Activated T-cell treated with anti-CD3 and anti-CD28 coated beads for 1 hour (primary cell): ENCODE results near the gene RNPS1.
"Not testable (repeated sequence)": the region's sequence is repeated elsewhere in the genome, so short reads cannot be mapped to it uniquely, and the experiment has no call there.

Experiments
- DNase-seq: peaks from one replicate; pipeline ENCODE4 v3.0.0-alpha.2; 2020; ENCODE audit warnings: low read depth

RNPS1 gene

DNA sequence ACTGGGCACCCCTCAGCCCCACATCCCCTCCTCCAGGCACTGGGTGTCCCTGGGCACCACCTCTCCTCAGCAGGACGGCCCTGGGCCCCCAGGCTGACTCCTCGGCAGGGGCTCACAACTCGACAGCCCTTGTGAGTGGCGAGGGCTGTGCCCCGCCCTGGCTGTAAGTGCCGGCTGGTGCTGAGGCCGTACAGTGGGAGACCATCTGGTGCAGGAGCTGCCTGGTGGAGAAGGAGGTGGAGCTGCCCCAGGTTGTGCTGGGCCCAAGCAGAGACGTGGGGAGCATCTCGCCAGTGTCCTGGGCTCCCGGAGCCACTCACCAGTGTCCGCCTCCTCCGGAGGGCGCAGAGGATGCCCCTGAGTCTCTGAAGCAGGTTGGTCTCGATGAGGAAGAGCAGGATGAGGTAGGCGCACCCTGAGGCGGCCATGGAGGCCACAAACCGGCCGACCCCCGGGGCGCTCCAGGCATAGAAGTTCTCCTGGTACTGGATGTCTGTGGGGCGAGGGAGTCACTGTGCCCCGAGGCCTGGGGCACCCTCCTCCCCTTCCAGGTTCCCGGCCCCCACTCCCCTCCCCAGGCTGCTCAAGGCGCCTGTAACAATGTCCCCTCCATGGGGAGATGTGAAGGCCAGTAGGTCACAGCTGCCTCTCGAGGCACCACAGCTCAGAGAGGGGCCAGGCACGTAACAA is 15.1 kb upstream of the RNPS1 start:
- DNase-seq = no peak

DNA sequence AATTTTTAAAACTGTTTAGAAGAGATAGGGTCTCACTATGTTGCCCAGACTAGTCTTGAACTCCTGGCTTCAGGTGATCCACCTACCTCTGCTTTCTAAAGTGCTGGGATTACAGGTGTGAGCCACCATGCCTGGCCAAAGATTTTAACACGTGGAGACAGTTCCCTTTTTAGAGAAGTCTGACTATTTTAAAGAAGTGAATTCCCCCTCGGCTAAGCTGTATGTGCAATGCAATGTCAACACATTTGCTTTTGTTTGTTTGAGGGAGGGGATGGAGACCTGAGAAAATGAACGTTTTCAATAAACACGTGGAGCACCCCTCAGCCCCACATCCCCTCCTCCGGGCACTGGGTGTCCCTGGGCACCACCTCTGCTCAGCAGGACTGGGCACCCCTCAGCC is 14.3 kb upstream of the RNPS1 start:
- DNase-seq = no peak

- DNase-seq = no peak
These were observed 13.1 kb upstream of the RNPS1 start for GRCh38 chr16:2280981-2281542.

DNA sequence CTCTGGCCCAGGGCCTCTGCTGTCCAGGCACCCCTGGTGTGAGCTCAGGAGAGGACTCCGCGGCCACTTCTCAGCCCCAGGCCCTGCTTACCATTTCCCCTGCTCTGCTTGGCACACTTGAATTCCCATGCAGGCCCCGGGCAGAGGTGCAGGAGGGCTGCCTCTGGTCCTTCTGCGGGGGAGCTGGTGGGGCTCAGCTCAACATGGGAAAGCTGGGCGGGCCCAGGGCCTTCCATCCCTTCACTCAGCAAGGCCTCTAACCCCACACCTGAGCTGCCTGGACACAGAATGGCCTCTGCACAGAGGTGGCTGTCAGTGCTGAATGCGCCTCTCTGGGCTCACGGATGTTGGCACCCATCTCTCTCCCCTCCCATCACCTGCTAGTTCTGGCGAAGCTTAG is 12.5 kb upstream of the RNPS1 start:
- DNase-seq = no peak

- DNase-seq = no peak
These were observed 11.3 kb upstream of the RNPS1 start for GRCh38 chr16:2278956-2279800.

- no peak for DNase-seq
These were observed 10.3 kb upstream of the RNPS1 start for GRCh38 chr16:2278272-2278608.

DNA sequence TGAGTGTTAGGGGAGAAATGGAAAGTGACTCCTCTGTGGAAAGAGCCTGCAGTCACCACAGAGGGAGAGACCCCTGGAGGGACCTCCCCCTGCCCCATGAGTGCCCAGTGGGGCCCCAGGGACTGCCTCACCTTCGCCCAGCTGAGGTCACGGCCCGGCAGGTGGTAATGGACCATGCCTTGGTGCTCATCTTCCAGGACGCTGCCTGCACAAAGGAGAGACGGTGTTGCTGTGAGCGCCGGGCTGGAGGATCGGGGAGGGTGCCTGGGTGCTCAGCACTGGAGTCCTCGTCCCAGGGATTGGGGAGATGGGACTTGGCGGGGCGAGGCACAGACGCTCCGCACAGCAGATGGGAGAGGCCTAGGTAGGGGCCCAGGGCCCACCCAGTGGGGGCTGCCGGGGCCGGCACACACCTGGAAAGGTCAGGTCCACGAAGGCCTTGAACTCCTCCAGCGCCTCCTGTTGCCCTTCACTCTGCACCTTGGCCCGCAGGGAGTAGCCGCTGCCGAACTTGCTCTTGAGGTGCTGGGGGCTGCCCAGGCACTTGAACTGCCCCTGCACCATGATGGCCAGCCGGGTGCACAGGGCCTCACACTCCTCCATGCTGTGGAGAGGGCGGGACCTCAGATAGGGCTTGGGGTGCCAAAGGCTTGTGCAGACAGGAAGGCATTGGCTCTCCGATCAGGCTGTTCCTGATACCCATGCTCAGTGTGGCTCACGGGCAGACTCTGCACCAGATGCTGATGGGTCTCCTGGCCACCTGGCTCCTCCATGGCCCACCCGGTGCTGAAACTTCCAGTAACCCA is 9.7 kb upstream of the RNPS1 start:
- no peak for DNase-seq

DNA sequence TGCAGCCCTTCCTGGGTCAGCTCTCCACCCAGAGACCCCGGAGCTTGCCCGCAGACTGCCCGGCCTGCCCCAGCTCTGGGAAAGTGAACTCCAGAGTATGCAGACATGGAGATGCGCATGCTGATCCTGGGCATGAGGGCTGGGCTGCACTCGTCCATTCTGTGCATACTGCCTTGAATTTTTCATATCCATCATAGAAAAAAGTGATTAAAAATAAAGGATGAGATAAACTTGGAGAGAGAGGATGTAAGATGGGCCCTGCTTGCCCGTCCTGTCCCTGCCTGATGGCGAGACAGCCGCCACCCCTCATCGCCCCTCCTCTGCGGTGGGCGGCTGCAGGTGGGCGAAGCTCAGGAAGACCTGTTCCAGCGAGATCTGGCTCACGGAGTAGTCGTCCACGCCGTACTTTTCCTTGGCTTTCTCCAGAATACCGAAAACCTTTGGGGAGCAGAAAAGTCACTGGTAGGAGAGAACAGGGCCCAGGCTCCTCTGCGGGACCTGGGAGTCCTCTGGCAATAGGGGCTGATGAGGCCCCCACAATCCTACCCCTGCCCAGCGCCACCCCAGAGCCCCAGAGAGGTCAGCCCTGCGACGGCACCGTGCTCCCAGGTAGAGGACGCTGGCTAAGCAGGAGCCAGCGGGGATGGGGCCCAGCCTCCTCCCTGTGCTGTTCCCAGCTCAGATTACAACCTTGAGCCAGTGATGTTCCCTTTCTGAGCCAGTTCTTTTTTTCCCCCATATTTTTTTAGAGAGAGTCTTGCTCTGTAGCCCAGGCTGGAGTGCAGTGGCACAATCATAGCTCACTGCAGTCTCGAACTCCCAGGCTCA is 8.7 kb upstream of the RNPS1 start:
- DNase-seq = no peak

DNA sequence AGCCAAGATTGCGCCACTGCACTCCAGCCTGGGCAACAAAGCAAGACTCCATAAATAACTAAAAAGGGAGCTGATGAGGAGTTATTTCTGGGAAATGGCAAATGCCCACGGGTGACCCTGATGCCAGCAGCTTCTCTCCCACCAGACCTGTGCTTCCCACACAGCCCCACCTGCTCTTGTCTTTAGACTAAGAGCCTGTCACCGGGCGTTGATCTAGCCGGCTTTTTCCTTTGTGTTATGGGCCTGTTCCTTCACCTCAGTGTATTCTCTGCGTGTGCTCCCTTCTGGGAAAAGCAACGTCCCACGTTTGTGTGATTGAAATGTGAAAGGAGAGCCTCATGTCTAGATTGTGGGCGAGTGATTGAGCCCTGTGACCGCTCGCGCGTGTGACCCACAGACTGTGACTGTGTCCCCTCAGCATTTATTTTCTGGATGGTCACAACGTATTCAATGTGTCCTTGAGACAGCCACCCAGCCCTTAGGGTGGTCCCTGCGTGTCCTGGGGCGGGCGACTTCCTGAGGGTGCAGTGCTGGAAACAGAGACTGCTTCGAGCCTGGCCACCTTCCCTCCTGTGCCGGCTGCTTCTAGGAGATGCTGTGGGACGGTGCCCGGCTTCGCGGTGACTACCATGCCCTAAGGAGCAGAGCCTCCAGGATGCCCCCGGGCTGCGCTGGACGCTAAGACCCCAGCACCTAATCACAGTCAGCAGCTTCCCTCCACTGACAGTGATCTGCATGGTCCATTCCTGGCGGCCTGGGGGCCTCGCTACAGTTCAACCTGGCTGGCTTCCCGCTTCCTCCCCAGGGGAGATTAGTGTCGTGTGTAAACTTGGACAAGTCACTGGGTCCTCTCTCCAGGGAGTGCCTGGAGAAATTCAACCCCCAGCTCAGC is 7.8 kb upstream of the RNPS1 start:
- no peak for DNase-seq

GRCh38 chr16:2273931-2274330 is 6.0 kb upstream of the RNPS1 start:
- no peak for DNase-seq

- no peak for DNase-seq
These were observed 5.6 kb upstream of the RNPS1 start for GRCh38 chr16:2273484-2273883.

GRCh38 chr16:2271848-2272461 is 4.0 kb upstream of the RNPS1 start:
- DNase-seq = no peak

GRCh38 chr16:2270588-2271470 is 2.9 kb upstream of the RNPS1 start:
- no peak for DNase-seq

GRCh38 chr16:2270070-2270462 is 2.1 kb upstream of the RNPS1 start:
- DNase-seq = no peak

DNA sequence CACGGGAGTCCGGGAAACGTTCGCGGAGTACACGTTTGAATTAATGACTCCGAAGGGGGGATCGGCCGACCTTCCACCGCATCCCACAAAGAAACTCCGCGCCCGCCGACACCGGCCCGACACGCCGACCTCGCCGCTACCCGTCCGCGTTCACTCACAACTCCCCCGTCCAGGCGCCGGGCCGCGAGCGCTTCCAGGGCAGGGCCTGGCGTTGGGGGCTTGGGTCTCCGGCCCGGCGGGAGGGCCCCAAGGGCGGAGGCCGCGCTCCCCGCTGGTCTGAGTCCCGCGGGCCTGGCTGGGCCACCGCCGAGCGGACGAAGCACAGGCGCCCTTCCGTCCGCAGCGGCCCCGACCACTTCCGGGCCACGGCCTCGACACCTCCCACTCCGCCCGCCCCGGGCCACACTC is 417 bp downstream of the RNPS1 start:
- DNase-seq = not testable (repeated sequence)

DNA sequence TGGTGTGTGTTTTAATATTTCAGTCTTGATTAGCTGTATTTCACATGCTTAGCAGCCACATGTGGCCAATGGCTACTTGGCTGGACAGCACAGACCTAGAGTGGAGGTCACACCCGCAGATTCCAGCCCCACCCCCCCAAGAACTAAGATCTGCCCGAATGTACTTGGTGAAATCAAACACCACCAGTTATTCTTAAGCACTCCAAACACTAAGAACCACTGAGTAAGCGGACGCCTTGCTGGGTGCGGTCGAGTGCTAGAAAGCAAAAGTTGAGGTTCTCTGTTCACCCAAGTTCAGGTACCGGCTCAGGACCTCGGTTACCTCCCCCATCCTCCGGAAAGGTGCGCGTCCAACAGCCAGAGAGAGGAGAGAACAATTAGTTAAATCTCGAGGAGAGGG is 1.0 kb downstream of the RNPS1 start:
- not testable (repeated sequence) for DNase-seq

DNA sequence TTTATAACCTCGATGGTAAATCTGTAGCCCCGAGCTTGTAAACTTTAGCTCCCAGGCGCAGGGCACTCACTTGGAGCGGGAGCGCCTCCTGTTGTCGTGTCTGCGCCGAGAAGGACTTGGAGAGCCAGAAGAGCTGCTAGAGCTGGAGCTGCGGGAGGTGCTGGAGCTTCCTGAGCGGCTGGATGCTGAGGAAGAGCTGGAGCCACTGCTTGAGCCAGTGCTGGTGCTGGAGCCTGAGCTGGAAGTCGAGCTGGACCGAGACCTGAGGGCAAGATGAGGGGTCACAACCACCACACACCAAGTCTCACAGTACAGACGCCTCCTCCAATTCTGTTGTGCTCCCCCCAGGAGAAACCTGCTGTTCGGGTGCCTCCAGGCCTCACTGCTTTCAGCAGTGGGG is 4.9 kb downstream of the RNPS1 start:
- not testable (repeated sequence) for DNase-seq

GRCh38 chr16:2260250-2260649 is 7.7 kb downstream of the RNPS1 start:
- no peak for DNase-seq

DNA sequence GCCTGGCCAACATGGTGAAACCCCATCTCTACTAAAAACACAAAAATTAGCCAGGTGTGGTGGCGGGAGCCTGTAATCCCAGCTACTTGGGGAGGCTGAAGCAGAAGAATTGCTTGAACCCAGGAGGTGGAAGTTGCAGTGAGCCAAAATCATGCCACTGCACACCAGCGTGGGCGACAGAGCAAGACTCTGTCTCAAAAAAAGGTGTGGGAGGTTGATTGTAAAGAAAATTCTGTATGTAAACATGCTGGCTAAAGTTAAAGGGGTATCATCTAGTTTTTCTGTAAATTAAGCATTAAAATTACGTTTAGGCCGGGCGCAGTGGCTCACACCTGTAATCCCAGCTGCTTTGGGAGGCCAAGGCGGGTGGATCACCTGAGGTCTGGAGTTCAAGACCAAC is 9.4 kb downstream of the RNPS1 start:
- DNase-seq = not testable (repeated sequence)
